Retinal pigment epithelial cell (primary cell): ENCODE measurements around the gene PDE11A.
"Not testable (repeated sequence)": the region's sequence is repeated elsewhere in the genome, so short reads cannot be mapped to it uniquely, and the experiment has no call there.

ENCODE experiments used
- DNase-seq: peaks from one replicate; pipeline ENCODE4 v3.0.0-alpha.2; 2010; ENCODE audit warnings: low read depth
- H3K4me3 ChIP-seq: 2 replicates; pipeline ENCODE4 v1.5.1; 2011; ENCODE audit warnings: mild to moderate bottlenecking, low read length, control low read depth, moderate library complexity
- CTCF ChIP-seq: conservative IDR thresholded peaks from 2 replicates; pipeline ENCODE4 v1.5.1; 2011; ENCODE audit warnings: low read depth, low read length, control low read depth, inconsistent platforms

PDE11A gene

GRCh38 chr2:177964892-177965291 is 107.7 kb downstream of the PDE11A start:
- no peak for DNase-seq
- H3K4me3 ChIP-seq: no peak overlapping the region
- no peak for TF ChIP-seq CTCF

GRCh38 chr2:177952151-177952550 is 120.4 kb downstream of the PDE11A start:
- no peak for TF ChIP-seq CTCF
- no peak for DNase-seq
- H3K4me3 ChIP-seq: no peak overlapping the region

GRCh38 chr2:177947598-177947997 is 125.0 kb downstream of the PDE11A start:
- not testable (repeated sequence) for H3K4me3 ChIP-seq, DNase-seq

- not testable (repeated sequence) for DNase-seq, H3K4me3 ChIP-seq
These were observed 128.0 kb downstream of the PDE11A start for GRCh38 chr2:177944530-177944929.

GRCh38 chr2:177942731-177943130 is 129.8 kb downstream of the PDE11A start:
- H3K4me3 ChIP-seq: no peak overlapping the region
- no peak for DNase-seq
- no peak for TF ChIP-seq CTCF

- no peak overlapping the region for H3K4me3 ChIP-seq
- TF ChIP-seq CTCF: no peak
- DNase-seq: no peak
These were observed 133.4 kb downstream of the PDE11A start for GRCh38 chr2:177939211-177939610.

- TF ChIP-seq CTCF: no peak
- DNase-seq: no peak
- no peak overlapping the region for H3K4me3 ChIP-seq
These were observed 141.7 kb downstream of the PDE11A start for GRCh38 chr2:177930916-177931315.

GRCh38 chr2:177929662-177930522 is 142.7 kb downstream of the PDE11A start:
- H3K4me3 ChIP-seq: no peak overlapping the region
- no peak for DNase-seq
- TF ChIP-seq CTCF: no peak
